Duodenal mucosa (tissue), 2 donors: Measurements from ENCODE around the gene RAB15.
A peak's percentile ranks its signal among the peaks of the same experiment; 100 is the strongest.

Experiments
- H3K27ac ChIP-seq: one replicate; pipeline ENCODE4 v1.7.0; 2013; ENCODE audit warnings: low read depth, low read length
- H3K27me3 ChIP-seq, 2 donors: one replicate each; pipeline ENCODE4 v1.7.0; 2013; ENCODE audit warnings: low read length in 2 of 2, control low read depth in 1 of 2; ENCODE audit not compliant: insufficient read depth in 2 of 2, control insufficient read depth in 1 of 2
- H3K36me3 ChIP-seq, 2 donors: one replicate each; pipeline ENCODE4 v1.7.0; 2013; ENCODE audit warnings: low read length in 2 of 2, control low read depth in 1 of 2; ENCODE audit not compliant: insufficient read depth in 2 of 2, control insufficient read depth in 1 of 2
- H3K4me1 ChIP-seq, 2 donors: one replicate each; pipeline ENCODE4 v1.7.0; 2013; ENCODE audit warnings: low read length in 2 of 2, control low read depth in 1 of 2; ENCODE audit not compliant: insufficient read depth in 2 of 2, control insufficient read depth in 1 of 2
- H3K4me3 ChIP-seq, 2 donors: one replicate each; pipeline ENCODE4 v1.7.0; 2013; ENCODE audit warnings: low read length in 2 of 2, low read depth in 1 of 2
- H3K9ac ChIP-seq, 2 donors: one replicate each; pipeline ENCODE4 v1.7.0; 2013; ENCODE audit warnings: low read length in 2 of 2, low read depth in 1 of 2
- H3K9me3 ChIP-seq, 2 donors: one replicate each; pipeline ENCODE4 v1.7.0; 2013; ENCODE audit warnings: low read length in 2 of 2, control low read depth in 1 of 2; ENCODE audit not compliant: control insufficient read depth in 1 of 2

Gene RAB15

GRCh38 chr14:64971491-64971942, 619 bp downstream of the RAB15 start:
- Histone ChIP-seq H3K4me1 (peaks cover 20 to 32% of the 10 kb centered on the region in 2 donors), H3K27me3 (no peaks in the 10 kb centered on the region), H3K36me3 (no peaks in the 10 kb centered on the region), H3K9me3 (no peaks in the 10 kb centered on the region), H3K9ac (peak overlapping the region in 1 of 2 donors; percentile 60), H3K4me3 (peak overlapping the region; percentile 74 to 76), H3K27ac (no peak overlapping the region)

DNA sequence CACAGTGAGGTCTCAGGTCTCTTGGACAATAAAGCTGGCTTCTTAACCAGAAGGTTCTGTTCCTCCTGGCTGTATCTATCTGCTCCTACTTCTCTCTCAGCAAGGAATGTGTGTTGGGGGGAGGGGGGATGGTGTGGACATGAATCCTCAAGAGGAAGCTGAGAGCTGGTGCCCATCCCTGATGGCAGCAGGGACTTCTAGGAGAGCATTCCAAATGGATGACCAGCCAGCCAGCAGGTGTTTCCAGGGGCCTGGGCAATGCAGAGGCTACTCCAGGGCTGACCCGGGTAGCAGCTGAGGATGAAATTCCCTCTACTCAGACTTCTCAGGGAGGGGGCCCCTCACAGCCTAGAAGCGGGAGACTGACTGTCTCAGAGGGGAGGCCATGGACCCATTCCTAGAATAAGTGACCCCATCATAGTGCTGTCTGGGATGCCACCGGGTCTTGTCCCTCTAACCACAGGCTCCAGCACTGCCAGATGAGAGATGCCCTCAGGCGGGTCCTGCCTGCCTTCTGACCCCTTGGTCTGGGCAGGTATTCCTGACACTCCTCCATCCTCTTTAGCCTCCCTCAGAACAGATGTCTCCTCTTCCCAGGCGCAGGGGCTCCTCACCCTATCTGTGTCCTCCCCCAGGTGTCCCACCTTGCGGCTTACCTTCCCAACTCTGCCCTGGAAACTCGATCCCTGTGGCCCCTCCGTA, 1.2 kb downstream of the RAB15 start:
- no peaks in the 10 kb centered on the region for H3K9me3 ChIP-seq
- no peak overlapping the region for H3K27ac ChIP-seq
- peaks cover 20 to 32% of the 10 kb centered on the region in 2 donors for H3K4me1 ChIP-seq
- H3K36me3 ChIP-seq: no peaks in the 10 kb centered on the region
- H3K27me3 ChIP-seq: no peaks in the 10 kb centered on the region
- peak overlapping the region; percentile 74 to 76 for H3K4me3 ChIP-seq
- H3K9ac ChIP-seq: peak overlapping the region in 1 of 2 donors; percentile 60

DNA sequence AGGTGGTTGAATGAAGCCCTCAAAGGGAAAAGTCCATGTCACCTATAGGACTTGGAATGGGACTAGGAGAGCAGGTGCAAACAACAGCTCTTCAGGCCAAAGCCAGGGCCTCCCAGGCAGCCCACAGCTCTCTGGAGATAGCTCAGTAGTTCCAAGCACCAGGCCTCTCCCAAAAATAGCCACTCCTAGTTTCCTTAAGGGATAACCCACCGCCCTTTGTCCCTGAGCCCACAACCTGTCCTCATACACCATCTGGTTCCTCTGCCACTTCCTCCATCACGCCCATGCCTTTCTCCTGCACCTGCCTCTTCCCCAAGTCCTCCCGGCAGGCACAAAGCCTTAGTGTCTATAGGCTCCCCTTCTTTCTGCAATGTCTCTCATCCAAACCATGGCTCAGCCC, 2.1 kb downstream of the RAB15 start:
- Histone ChIP-seq H3K4me3 (peak overlapping the region in 1 of 2 donors; percentile 2), H3K9me3 (no peaks in the 10 kb centered on the region), H3K27me3 (no peaks in the 10 kb centered on the region), H3K36me3 (no peaks in the 10 kb centered on the region), H3K9ac (no peak overlapping the region), H3K27ac (no peak overlapping the region), H3K4me1 (peaks cover 20 to 32% of the 10 kb centered on the region in 2 donors)

GRCh38 chr14:64968651-64969050, 3.5 kb downstream of the RAB15 start:
- Histone ChIP-seq H3K9ac (no peak overlapping the region), H3K4me3 (no peak overlapping the region), H3K36me3 (no peaks in the 10 kb centered on the region), H3K9me3 (no peaks in the 10 kb centered on the region), H3K27me3 (no peaks in the 10 kb centered on the region), H3K27ac (no peak overlapping the region), H3K4me1 (peaks cover 20 to 32% of the 10 kb centered on the region in 2 donors)

DNA sequence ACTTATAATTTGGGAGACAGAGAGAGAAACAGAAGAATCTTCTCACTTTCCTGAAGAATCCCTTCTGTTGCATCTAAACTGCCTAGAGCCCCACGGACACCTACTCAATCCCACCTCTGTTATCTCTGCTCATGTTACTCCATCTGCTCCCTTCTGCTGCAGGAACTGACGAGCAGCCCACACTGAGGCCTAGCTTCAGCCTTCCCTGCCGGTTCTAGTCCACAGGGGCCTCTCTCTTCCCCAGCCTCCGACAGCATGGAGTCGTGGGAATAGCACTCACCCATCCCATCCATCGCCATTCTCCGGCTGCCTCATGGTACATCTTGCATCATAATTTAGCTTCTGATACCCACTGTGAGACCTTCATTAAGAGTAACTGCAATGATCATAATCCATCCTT, 4.0 kb downstream of the RAB15 start:
- H3K36me3 ChIP-seq: no peaks in the 10 kb centered on the region
- H3K9me3 ChIP-seq: no peaks in the 10 kb centered on the region
- H3K9ac ChIP-seq: no peak overlapping the region
- H3K27ac ChIP-seq: no peak overlapping the region
- no peaks in the 10 kb centered on the region for H3K27me3 ChIP-seq
- peaks cover 20 to 31% of the 10 kb centered on the region in 2 donors for H3K4me1 ChIP-seq
- no peak overlapping the region for H3K4me3 ChIP-seq

GRCh38 chr14:64966976-64967375, 5.2 kb downstream of the RAB15 start:
- no peaks in the 10 kb centered on the region for H3K36me3 ChIP-seq
- H3K27ac ChIP-seq: no peak overlapping the region
- H3K9ac ChIP-seq: no peak overlapping the region
- H3K4me3 ChIP-seq: no peak overlapping the region
- no peaks in the 10 kb centered on the region for H3K9me3 ChIP-seq
- no peaks in the 10 kb centered on the region for H3K27me3 ChIP-seq
- peaks cover 20 to 25% of the 10 kb centered on the region in 2 donors for H3K4me1 ChIP-seq

DNA sequence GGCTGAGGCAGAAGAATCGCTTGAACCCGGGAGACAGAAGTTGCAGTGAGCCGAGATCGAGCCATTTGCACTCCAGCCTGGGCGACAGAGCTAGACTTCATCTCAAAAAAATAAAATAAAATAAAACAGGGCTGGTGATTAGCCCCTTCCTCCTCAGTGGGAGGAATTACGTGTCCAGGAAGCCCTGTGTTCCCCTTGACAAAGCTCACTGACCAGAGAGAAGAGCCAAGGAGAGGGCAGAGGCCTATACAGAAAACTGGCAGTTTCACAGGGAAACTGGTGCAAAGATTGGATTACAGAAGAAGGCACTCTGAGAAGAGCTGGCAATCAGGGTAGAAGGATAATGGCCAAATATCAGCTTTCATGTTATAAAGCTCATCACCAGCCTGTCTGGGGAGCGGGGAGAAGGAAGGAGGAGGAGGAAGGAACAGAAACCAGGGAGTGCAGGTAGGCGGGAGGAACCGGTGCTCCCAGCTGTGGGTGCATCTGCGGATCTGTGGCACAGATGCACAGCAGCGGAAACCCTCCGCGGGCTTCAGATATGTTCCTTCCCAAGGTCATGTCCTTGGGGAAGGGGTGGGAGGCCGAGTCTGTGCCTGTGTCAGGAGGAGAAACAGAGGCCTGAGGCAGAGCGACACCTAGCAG, 6.7 kb downstream of the RAB15 start:
- H3K27ac ChIP-seq: no peak overlapping the region
- peaks cover 20 to 23% of the 10 kb centered on the region in 2 donors for H3K4me1 ChIP-seq
- H3K4me3 ChIP-seq: no peak overlapping the region
- H3K9ac ChIP-seq: no peak overlapping the region
- no peaks in the 10 kb centered on the region for H3K36me3 ChIP-seq
- no peaks in the 10 kb centered on the region for H3K9me3 ChIP-seq
- no peaks in the 10 kb centered on the region for H3K27me3 ChIP-seq

DNA sequence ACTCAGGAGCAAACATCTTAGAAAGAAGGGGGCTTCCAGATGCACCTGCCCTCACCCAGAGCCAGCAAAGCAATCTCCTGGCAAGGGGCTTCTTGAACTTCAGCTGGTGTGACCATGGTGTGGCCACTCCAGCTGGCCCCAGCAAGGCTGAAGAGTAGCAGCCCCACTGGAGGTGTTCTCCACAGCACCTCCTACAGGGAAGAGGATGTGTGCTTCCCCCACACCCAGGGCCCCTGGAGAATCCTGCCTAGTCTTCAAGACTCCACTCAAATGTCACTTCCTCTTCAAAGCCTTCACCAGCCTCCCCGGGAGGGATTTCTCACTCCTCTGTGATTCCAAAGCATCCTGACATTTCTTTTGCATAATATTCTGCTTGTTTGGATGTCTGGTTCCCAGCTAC, 8.5 kb downstream of the RAB15 start:
- Histone ChIP-seq H3K36me3 (no peaks in the 10 kb centered on the region), H3K4me1 (peaks cover 9 to 13% of the 10 kb centered on the region in 2 donors), H3K9ac (no peak overlapping the region)

GRCh38 chr14:64960762-64961276, 11.3 kb downstream of the RAB15 start:
- no peak overlapping the region for H3K27ac ChIP-seq
- no peaks in the 10 kb centered on the region for H3K27me3 ChIP-seq

More for the DNA sequence above, 8.5 kb downstream of the RAB15 start:
- Histone ChIP-seq H3K4me3 (no peak overlapping the region), H3K9me3 (no peaks in the 10 kb centered on the region), H3K27me3 (no peaks in the 10 kb centered on the region), H3K27ac (no peak overlapping the region)

GRCh38 chr14:64958743-64959142, 13.4 kb downstream of the RAB15 start:
- Histone ChIP-seq H3K9ac (no peak overlapping the region), H3K9me3 (no peaks in the 10 kb centered on the region), H3K4me3 (no peak overlapping the region), H3K27me3 (no peaks in the 10 kb centered on the region), H3K27ac (no peak overlapping the region), H3K36me3 (peaks cover 0 to 4% of the 10 kb centered on the region in 2 donors), H3K4me1 (peaks cover 9 to 10% of the 10 kb centered on the region in 2 donors)

More at GRCh38 chr14:64960762-64961276, 11.3 kb downstream of the RAB15 start:
- H3K9ac ChIP-seq: no peak overlapping the region
- peaks cover 9 to 10% of the 10 kb centered on the region in 2 donors for H3K4me1 ChIP-seq
- H3K36me3 ChIP-seq: peaks cover 0 to 4% of the 10 kb centered on the region in 2 donors
- no peak overlapping the region for H3K4me3 ChIP-seq
- no peaks in the 10 kb centered on the region for H3K9me3 ChIP-seq
